ENCODE results near the gene TMEM229B.
A peak's percentile ranks its signal among the peaks of the same experiment; 100 is the strongest.

TMEM229B gene

DNA sequence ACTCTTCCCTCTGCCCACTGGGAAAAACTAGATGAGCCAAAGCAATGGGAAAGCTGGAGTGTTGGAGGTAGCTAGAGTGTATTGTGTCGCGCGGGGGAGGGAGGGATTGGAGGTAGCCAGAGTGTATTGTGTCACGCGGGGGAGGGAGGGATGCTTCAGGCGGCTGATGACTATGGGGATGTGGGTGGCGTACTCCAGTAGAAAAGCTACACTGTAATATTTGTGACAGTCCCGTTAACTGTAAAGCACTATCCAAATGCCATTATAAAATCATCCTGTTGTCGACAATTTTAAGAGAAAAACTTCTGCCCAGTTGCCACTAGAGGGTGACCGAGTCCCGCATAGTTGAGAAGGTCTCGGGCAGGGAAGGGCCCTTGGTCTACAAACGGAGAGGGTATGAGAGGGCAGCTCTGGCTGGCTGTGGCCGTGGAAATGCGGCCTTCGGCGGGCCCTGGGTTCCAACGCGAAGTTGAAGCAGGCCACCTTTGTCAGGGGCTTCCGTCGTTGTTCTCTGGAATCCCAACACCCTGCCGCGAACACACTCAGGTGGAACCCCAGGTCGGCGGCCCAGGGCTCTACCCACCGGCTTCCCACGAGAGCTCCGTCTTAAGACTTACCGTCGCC, 61.4 kb downstream of the TMEM229B start:
- in situ Hi-C loops (cut with HindIII; ENCODE audit: low sequenced_read_pairs), result no loop called here
- H3K4me3 ChIP-seq (ENCODE audit: low read depth, low read length), result no peak overlapping the region
- peak; percentile 80 for DNase-seq (ENCODE audit: low read depth, low spot score)
- TF ChIP-seq, protein P1, sequence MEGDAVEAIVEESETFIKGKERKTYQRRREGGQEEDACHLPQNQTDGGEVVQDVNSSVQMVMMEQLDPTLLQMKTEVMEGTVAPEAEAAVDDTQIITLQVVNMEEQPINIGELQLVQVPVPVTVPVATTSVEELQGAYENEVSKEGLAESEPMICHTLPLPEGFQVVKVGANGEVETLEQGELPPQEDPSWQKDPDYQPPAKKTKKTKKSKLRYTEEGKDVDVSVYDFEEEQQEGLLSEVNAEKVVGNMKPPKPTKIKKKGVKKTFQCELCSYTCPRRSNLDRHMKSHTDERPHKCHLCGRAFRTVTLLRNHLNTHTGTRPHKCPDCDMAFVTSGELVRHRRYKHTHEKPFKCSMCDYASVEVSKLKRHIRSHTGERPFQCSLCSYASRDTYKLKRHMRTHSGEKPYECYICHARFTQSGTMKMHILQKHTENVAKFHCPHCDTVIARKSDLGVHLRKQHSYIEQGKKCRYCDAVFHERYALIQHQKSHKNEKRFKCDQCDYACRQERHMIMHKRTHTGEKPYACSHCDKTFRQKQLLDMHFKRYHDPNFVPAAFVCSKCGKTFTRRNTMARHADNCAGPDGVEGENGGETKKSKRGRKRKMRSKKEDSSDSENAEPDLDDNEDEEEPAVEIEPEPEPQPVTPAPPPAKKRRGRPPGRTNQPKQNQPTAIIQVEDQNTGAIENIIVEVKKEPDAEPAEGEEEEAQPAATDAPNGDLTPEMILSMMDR (IDR thresholded peaks at IDR 0.05; ENCODE audit: low read depth, low read length), result peak; percentile 80

DNA sequence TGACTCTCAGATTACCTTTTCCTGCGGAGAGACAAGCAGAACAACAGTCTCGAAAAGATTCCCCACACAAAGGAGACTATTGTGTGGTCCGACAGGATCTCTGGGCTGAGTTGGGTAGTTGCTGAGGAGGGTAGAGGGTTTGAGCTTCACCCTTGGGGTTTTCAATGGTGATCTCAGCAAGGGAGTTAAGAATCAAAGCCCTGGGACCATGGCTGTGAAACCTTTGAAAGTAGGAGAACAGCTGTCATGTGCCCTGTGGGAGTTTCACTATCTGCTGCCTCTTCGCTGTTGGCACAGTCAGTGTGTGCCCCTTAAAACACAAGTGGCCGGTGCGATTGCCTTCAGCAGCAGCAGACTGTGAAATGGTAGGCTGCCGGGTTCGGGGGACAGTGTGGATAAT, 62.4 kb downstream of the TMEM229B start:
- TF ChIP-seq, protein P1 (IDR thresholded peaks at IDR 0.05; ENCODE audit: low read depth, low read length), result no peak
- in situ Hi-C loops (cut with HindIII; ENCODE audit: low sequenced_read_pairs), result no loop called here
- no peak overlapping the region for H3K4me3 ChIP-seq (ENCODE audit: low read depth, low read length)
- no peak for DNase-seq (ENCODE audit: low read depth, low spot score)

DNA sequence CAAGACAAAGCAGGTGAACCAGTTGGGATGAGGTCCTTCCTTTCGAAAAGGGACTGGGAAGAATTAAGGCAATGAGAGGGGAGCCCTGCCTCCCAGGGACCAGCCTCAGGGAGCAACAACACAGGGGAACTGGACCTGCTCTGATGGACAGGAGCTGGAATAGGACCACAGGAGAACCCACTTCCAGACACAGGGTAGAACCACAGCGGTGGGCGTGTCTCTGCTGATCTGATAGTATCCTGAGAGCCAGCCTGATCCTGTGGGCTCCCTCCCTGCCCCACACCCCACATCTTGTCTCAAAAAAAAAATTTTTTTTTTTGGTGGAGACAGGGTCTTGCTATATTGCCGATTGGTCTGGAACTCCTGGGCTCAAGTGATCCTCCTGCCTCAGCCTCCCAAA, 62.9 kb downstream of the TMEM229B start:
- TF ChIP-seq, protein P1 (IDR thresholded peaks at IDR 0.05; ENCODE audit: low read depth, low read length), result no peak
- no peak for DNase-seq (ENCODE audit: low read depth, low spot score)
- in situ Hi-C loops (cut with HindIII; ENCODE audit: low sequenced_read_pairs), result no loop called here
- no peak overlapping the region for H3K4me3 ChIP-seq (ENCODE audit: low read depth, low read length)

DNA sequence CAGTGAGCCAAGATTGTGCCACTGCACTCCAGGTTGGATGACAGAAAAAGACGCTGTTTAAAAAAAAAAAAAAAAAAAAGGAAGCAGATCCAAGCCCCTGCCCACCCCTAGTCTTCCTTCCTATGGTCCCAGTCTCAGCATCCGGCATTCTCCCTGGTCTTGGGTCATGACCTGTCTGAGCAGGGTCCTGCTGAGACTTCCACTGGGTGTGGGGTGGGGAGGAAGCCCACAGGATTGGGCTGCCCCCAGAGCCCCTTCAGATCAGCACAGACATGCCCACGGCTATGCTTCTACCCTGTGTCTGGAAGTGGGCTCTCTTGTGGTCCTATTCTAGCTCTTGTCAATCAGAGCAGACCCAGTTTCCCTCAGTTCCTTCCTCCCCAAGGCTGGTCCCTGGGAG, 64.0 kb downstream of the TMEM229B start:
- TF ChIP-seq, protein P1 (IDR thresholded peaks at IDR 0.05; ENCODE audit: low read depth, low read length), result no peak
- no peak overlapping the region for H3K4me3 ChIP-seq (ENCODE audit: low read depth, low read length)
- no peak for DNase-seq (ENCODE audit: low read depth, low spot score)
- in situ Hi-C loops (cut with HindIII; ENCODE audit: low sequenced_read_pairs), result no loop called here

DNA sequence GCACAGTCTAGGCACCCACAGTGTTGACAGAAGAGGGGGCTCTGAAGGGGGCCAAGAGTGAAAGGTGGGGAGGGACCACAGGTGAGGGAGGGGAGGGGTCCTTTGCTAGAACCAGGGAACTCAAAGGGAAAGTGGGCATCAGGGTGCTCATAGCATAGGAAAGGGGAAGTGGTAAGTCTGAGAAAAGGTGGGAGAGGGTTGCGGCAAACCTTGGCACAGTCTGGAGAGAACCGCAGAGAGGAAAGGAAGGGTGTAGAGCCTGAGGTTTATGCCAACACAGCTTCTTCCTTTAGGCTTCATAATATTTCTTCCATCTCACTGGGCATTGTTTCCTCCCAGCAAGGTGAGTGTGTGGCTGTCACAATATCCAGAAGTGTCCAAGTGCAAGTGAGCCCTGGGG, 65.1 kb downstream of the TMEM229B start:
- in situ Hi-C loops (cut with HindIII; ENCODE audit: low sequenced_read_pairs), result no loop called here
- TF ChIP-seq, protein P1 (IDR thresholded peaks at IDR 0.05; ENCODE audit: low read depth, low read length), result no peak

DNA sequence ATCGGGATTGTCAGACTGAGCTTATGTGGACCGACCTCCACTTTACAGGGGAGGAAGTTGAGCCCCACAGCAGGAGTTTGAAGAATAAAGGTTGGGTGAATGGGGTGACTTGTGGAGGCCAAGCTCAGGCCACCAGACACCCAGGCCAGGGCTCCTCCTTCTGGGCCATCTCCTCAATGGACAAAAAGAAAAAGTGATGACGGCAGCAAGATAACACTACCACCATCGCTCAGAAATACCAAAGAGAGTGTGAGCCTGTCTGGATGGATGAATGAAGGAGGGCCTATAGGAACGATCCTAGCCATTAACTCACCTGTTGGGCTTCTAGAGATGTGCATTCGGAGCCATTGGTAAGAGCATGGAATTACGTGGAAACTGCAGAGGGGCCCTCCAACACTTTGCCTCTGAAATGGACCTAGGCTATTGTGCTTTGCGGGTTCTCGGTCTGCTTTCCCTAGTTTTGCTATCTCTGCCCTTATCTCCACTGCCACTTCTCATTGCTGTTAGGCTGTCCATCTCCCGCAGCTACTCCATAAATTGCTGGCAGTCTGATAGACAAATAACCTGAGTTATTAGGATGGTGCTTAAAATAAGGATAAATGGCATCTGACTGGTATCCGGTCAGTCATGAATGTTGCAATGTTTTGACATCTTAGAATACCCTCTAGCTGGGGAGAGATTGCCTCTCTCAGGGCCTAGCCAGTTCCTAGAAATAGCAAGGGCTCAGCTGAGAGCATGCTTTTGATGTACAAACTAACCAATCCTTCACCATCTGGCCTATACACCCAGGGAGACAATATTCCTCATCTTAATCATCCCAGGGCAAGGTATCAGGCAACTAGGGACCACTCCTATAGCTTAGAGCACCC, 66.9 kb downstream of the TMEM229B start:
- TF ChIP-seq, protein P1 (IDR thresholded peaks at IDR 0.05; ENCODE audit: low read depth, low read length), result no peak
- in situ Hi-C loops (cut with HindIII; ENCODE audit: low sequenced_read_pairs), result no loop called here
- DNase-seq (ENCODE audit: low read depth, low spot score), result no peak
- no peak overlapping the region for H3K4me3 ChIP-seq (ENCODE audit: low read depth, low read length)

More for the DNA sequence above, 65.1 kb downstream of the TMEM229B start:
- H3K4me3 ChIP-seq (ENCODE audit: low read depth, low read length), result no peak overlapping the region
- DNase-seq (ENCODE audit: low read depth, low spot score), result no peak

All from astrocyte of the spinal cord (primary cell).